ENCODE measurements around the gene OMG.
"Not testable (repeated sequence)": the region's sequence is repeated elsewhere in the genome, so short reads cannot be mapped to it uniquely, and the experiment has no call there.

Gene OMG

DNA sequence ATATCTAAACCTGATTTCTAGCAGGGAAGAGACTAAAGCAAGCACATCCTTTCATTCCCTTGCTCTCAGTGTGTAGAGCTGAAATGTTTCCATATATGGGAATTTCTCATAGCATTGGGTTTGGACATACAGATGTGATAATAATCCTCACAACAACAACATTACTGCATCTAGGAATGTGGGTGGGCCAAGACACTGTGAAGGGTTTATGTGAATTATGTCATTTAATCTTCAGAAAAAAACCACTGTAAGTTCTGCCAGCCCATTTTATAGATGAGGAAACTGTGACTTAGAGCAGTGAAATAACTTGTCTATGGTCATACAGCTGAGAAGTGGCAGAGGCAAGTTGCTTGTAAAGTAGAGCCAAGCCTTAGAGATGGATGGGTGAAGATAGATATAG lies 5.2 kb downstream of the OMG start:
- no peak for DNase-seq (ENCODE audit: low read depth)
- no peak overlapping the region for H3K4me3 ChIP-seq (ENCODE audit: low read length)
- TF ChIP-seq, protein P1, sequence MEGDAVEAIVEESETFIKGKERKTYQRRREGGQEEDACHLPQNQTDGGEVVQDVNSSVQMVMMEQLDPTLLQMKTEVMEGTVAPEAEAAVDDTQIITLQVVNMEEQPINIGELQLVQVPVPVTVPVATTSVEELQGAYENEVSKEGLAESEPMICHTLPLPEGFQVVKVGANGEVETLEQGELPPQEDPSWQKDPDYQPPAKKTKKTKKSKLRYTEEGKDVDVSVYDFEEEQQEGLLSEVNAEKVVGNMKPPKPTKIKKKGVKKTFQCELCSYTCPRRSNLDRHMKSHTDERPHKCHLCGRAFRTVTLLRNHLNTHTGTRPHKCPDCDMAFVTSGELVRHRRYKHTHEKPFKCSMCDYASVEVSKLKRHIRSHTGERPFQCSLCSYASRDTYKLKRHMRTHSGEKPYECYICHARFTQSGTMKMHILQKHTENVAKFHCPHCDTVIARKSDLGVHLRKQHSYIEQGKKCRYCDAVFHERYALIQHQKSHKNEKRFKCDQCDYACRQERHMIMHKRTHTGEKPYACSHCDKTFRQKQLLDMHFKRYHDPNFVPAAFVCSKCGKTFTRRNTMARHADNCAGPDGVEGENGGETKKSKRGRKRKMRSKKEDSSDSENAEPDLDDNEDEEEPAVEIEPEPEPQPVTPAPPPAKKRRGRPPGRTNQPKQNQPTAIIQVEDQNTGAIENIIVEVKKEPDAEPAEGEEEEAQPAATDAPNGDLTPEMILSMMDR (IDR thresholded peaks at IDR 0.05; ENCODE audit: insufficient read depth, low read depth, low read length, missing control alignments): no peak

DNA sequence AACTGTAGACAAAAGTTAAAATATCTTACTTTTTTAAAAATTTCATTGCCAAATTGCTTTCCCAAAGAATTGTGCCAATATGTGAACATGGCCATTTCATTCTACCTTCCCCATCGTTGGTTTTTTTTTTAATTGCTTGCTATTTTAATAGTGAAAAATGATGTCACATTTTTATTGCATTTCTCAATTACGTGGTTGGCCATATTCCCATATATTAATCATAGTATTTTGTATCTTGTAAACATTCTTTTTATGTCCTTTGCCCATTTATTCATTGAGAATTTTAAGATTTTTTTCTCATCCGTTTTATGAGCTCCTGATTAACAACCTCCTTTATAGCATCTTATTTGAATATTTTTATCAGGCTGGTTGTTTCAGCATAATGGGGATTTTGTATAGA lies 7.2 kb downstream of the OMG start:
- H3K4me3 ChIP-seq (ENCODE audit: low read length): no peak overlapping the region
- DNase-seq (ENCODE audit: low read depth): no peak
- TF ChIP-seq, protein P1 (IDR thresholded peaks at IDR 0.05; ENCODE audit: insufficient read depth, low read depth, low read length, missing control alignments): no peak

DNA sequence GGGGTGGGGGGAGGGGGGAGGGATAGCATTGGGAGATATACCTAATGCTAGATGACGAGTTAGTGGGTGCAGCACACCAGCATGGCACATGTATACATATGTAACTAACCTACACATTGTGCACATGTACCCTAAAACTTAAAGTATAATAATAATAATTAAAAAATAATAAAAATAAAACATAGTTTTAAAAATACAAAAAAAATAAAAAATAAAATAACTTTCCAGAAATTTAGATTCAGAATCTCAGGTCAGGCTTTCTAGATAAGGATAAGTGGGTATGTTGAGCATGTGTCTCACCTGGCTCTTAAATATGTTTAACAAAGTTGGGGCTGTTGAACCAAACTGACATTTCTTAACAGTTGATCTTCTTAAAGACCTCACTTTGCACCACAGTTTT lies 9.1 kb downstream of the OMG start:
- DNase-seq (ENCODE audit: low read depth); H3K4me3 ChIP-seq (ENCODE audit: low read length): not testable (repeated sequence)

- no peak overlapping the region for H3K4me3 ChIP-seq (ENCODE audit: low read length)
- DNase-seq (ENCODE audit: low read depth): no peak
- TF ChIP-seq, protein P1 (IDR thresholded peaks at IDR 0.05; ENCODE audit: insufficient read depth, low read depth, low read length, missing control alignments): no peak
These were observed 10.5 kb downstream of the OMG start for GRCh38 chr17:31286587-31286986.

DNA sequence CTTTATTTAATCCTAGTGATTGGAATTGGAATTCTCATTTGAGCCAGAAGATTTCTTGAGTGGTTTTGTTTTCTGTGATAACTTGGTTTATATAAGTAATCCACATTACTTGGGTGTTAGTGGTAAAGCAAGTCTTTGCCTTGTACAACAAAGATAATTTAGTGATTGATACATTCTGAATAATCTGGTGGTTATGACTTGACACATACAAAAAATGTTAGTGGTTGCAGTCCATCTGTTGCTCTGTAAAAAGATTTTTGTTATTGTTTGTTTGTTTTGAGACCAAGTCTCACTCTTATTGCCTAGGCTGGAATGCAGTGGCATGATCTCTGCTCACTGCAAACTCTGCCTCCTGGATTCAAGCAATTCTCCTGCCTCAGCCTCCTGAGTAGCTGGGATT lies 13.2 kb downstream of the OMG start:
- H3K4me3 ChIP-seq (ENCODE audit: low read length): no peak overlapping the region
- no peak for DNase-seq (ENCODE audit: low read depth)

GRCh38 chr17:31281061-31281460 lies 16.0 kb downstream of the OMG start:
- DNase-seq (ENCODE audit: low read depth): no peak
- TF ChIP-seq, protein P1 (IDR thresholded peaks at IDR 0.05; ENCODE audit: insufficient read depth, low read depth, low read length, missing control alignments): no peak
- H3K4me3 ChIP-seq (ENCODE audit: low read length): no peak overlapping the region

More for the DNA sequence above, 13.2 kb downstream of the OMG start:
- TF ChIP-seq, protein P1 (IDR thresholded peaks at IDR 0.05; ENCODE audit: insufficient read depth, low read depth, low read length, missing control alignments): no peak

- TF ChIP-seq, protein P1 (IDR thresholded peaks at IDR 0.05; ENCODE audit: insufficient read depth, low read depth, low read length, missing control alignments): no peak
These were observed 17.6 kb downstream of the OMG start for GRCh38 chr17:31279401-31279800.

DNA sequence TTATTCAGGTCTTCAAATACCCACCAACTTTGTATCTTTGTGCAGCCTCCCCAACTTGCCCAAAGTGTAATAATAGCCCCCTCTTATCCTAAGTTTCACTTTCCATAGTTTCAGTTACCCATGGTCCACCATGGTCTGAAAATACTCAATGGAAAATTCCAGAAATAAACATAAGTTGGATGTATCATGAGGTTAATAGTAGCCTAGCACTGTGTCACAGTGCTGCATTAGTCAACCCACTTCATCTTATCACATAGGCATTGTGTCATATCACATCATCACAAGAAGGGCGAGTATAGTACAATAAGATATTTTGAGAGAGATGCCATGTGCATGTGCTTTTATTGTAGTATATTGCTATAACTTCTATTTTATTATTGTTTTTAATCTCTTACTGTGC lies 21.9 kb downstream of the OMG start:
- peak; percentile 27 for DNase-seq (ENCODE audit: low read depth)
- H3K4me3 ChIP-seq (ENCODE audit: low read length): no peak overlapping the region
- TF ChIP-seq, protein P1 (IDR thresholded peaks at IDR 0.05; ENCODE audit: insufficient read depth, low read depth, low read length, missing control alignments): no peak

More at GRCh38 chr17:31279401-31279800, 17.6 kb downstream of the OMG start:
- H3K4me3 ChIP-seq (ENCODE audit: low read length): no peak overlapping the region
- no peak for DNase-seq (ENCODE audit: low read depth)
